ENCODE results near the gene NOS1. TPM values are rescaled to one million over a fixed set of nuclear protein-coding genes. Genes with fewer than 3 reads are reported as not detected.

The NOS1 gene
- total RNA-seq, 1 experiment from 2014 or later, result 25.2 TPM

- Histone ChIP-seq H3K9me3 (ENCODE audit: low read depth, low read length, poor library complexity, severe bottlenecking) (no peaks in the 10 kb centered on the region), H3K4me3 (ENCODE audit: low read depth, low read length, poor library complexity, severe bottlenecking) (no peak overlapping the region), H3K4me1 (ENCODE audit: insufficient read depth, low read length, poor library complexity, severe bottlenecking) (no peaks in the 10 kb centered on the region), H3K27ac (ENCODE audit: low read depth, low read length, poor library complexity, severe bottlenecking) (no peak overlapping the region), H3K27me3 (replicated peaks; ENCODE audit: insufficient read depth, low read depth, low read length, poor library complexity) (no peaks in the 10 kb centered on the region), H3K36me3 (ENCODE audit: insufficient read depth, low read length, poor library complexity, severe bottlenecking) (no peaks in the 10 kb centered on the region)
- no TSS peak for BruUV-seq (replicated peaks)
- no peak for TF ChIP-seq EZH2 (IDR thresholded peaks at IDR 0.05; ENCODE audit: borderline replicate concordance, low read depth, low read length, poor library complexity, severe bottlenecking)
- no peak for TF ChIP-seq CTCF (conservative IDR thresholded peaks at IDR 0.05; ENCODE audit: low read depth, low read length)
- CTCF ChIA-PET, result no interaction called here
- POLR2A ChIA-PET (ENCODE audit: low non-redundant PET), result no interaction called here
- no peak for DNase-seq (ENCODE audit: low spot score)
- intact Hi-C loops (cut with micrococcal nuclease; ENCODE audit: unreplicated experiment), result loop anchor here (5.0 kb wide), 2 partner anchors 627 to 642 kb away; no protein-coding TSS in a partner anchor
These were observed 151.0 kb downstream of the NOS1 start for GRCh38 chr12:117210266-117210918.

- H3K36me3 ChIP-seq (ENCODE audit: insufficient read depth, low read length, poor library complexity, severe bottlenecking), result no peaks in the 10 kb centered on the region
- H3K4me3 ChIP-seq (ENCODE audit: low read depth, low read length, poor library complexity, severe bottlenecking), result no peak overlapping the region
- no peaks in the 10 kb centered on the region for H3K9me3 ChIP-seq (ENCODE audit: low read depth, low read length, poor library complexity, severe bottlenecking)
- DNase-seq (ENCODE audit: low spot score), result no peak
- H3K4me1 ChIP-seq (ENCODE audit: insufficient read depth, low read length, poor library complexity, severe bottlenecking), result no peaks in the 10 kb centered on the region
- H3K27ac ChIP-seq (ENCODE audit: low read depth, low read length, poor library complexity, severe bottlenecking), result no peak overlapping the region
- ChIA-PET POLR2A (ENCODE audit: low non-redundant PET) (interaction anchor here (0.5 kb wide), 1 partner anchor 850 kb away, joined by 8 read pairs; no protein-coding TSS in a partner anchor), CTCF (no interaction called here)
- intact Hi-C loops (cut with micrococcal nuclease; ENCODE audit: unreplicated experiment), result loop anchor here (5.0 kb wide), 2 partner anchors 628 to 643 kb away; no protein-coding TSS in a partner anchor
- no peaks in the 10 kb centered on the region for H3K27me3 ChIP-seq (replicated peaks; ENCODE audit: insufficient read depth, low read depth, low read length, poor library complexity)
- TSS peak; percentile 1 for BruUV-seq (replicated peaks)
- no peak for TF ChIP-seq EZH2 (IDR thresholded peaks at IDR 0.05; ENCODE audit: borderline replicate concordance, low read depth, low read length, poor library complexity, severe bottlenecking)
- TF ChIP-seq CTCF (conservative IDR thresholded peaks at IDR 0.05; ENCODE audit: low read depth, low read length), result no peak
These were observed 151.8 kb downstream of the NOS1 start for GRCh38 chr12:117209626-117210025.

- no TSS peak for BruUV-seq (replicated peaks)
- TF ChIP-seq EZH2 (IDR thresholded peaks at IDR 0.05; ENCODE audit: borderline replicate concordance, low read depth, low read length, poor library complexity, severe bottlenecking) (no peak), CTCF (conservative IDR thresholded peaks at IDR 0.05; ENCODE audit: low read depth, low read length) (no peak)
- H3K36me3 ChIP-seq (ENCODE audit: insufficient read depth, low read length, poor library complexity, severe bottlenecking), result no peaks in the 10 kb centered on the region
- no peaks in the 10 kb centered on the region for H3K4me1 ChIP-seq (ENCODE audit: insufficient read depth, low read length, poor library complexity, severe bottlenecking)
- no peaks in the 10 kb centered on the region for H3K9me3 ChIP-seq (ENCODE audit: low read depth, low read length, poor library complexity, severe bottlenecking)
- H3K27ac ChIP-seq (ENCODE audit: low read depth, low read length, poor library complexity, severe bottlenecking), result no peak overlapping the region
- no peak overlapping the region for H3K4me3 ChIP-seq (ENCODE audit: low read depth, low read length, poor library complexity, severe bottlenecking)
- ChIA-PET CTCF (interaction anchor here (0.6 kb wide), 2 partner anchors 41 to 876 kb away, joined by 3 to 5 read pairs; no protein-coding TSS in a partner anchor), POLR2A (ENCODE audit: low non-redundant PET) (no interaction called here)
- H3K27me3 ChIP-seq (replicated peaks; ENCODE audit: insufficient read depth, low read depth, low read length, poor library complexity), result no peaks in the 10 kb centered on the region
- intact Hi-C loops (cut with micrococcal nuclease; ENCODE audit: unreplicated experiment), result no loop called here
- no peak for DNase-seq (ENCODE audit: low spot score)
These were observed 152.5 kb downstream of the NOS1 start for GRCh38 chr12:117208811-117209455.

Measured in A673 (cell line).